OCI-LY7 (cell line): ENCODE data around the gene ZDHHC9.

Source experiments
- EZH2phosphoT487 ChIP-seq: fragments of 200-600 bp; sonication (generic); IDR thresholded peaks from 2 replicates; pipeline ENCODE4 v1.6.1; 2018; ENCODE audit warnings: low read depth, borderline replicate concordance, mild to moderate bottlenecking, mixed run types, antibody characterized with exemption, low read length, moderate library complexity, mixed read lengths
- TF ChIP-seq, protein P1 (sequence below): fragments of 200-600 bp; sonication (generic); conservative IDR thresholded peaks from 2 replicates; pipeline ENCODE4 v1.5.1; 2014; ENCODE audit warnings: mild to moderate bottlenecking, antibody characterized with exemption, low read length, moderate library complexity, mixed read lengths

DNA sequence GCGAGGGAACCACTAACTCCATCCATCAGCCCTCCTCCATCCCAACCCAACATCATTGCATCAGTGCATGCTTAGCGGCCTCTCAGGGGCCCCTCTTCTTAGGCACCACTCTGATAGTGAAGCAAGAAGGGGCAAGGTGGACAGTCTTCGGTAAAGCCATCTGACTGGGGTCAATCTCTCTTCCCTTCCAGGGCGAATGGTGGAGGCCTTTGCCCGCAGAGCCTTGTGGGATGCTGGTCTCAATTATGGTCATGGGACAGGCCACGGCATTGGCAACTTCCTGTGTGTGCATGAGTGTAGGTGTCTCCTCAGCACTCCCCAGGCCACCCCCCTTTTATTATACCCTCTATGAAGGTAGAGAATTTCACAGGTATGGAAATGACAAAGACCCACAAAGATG is 82.7 kb downstream of the ZDHHC9 start:
- TF ChIP-seq, protein P1, sequence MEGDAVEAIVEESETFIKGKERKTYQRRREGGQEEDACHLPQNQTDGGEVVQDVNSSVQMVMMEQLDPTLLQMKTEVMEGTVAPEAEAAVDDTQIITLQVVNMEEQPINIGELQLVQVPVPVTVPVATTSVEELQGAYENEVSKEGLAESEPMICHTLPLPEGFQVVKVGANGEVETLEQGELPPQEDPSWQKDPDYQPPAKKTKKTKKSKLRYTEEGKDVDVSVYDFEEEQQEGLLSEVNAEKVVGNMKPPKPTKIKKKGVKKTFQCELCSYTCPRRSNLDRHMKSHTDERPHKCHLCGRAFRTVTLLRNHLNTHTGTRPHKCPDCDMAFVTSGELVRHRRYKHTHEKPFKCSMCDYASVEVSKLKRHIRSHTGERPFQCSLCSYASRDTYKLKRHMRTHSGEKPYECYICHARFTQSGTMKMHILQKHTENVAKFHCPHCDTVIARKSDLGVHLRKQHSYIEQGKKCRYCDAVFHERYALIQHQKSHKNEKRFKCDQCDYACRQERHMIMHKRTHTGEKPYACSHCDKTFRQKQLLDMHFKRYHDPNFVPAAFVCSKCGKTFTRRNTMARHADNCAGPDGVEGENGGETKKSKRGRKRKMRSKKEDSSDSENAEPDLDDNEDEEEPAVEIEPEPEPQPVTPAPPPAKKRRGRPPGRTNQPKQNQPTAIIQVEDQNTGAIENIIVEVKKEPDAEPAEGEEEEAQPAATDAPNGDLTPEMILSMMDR: no peak
- TF ChIP-seq EZH2phosphoT487: no peak
